ENCODE results near the gene UBA6.

- no peak for TF ChIP-seq CTCF (IDR thresholded peaks at IDR 0.05)
- TF ChIP-seq ZNF121 (CRISPR knock-in tag; IDR thresholded peaks at IDR 0.05): no peak
- no peak for TF ChIP-seq ZNF425 (CRISPR knock-in tag; conservative IDR thresholded peaks at IDR 0.05)
- no peak for TF ChIP-seq GABPB1 (CRISPR knock-in tag; IDR thresholded peaks at IDR 0.05)
- TF ChIP-seq PREB (CRISPR knock-in tag; IDR thresholded peaks at IDR 0.05; ENCODE audit: borderline replicate concordance): no peak
- no peak for TF ChIP-seq ZNF138 (CRISPR knock-in tag; conservative IDR thresholded peaks at IDR 0.05)
- TF ChIP-seq USF2 (CRISPR knock-in tag; IDR thresholded peaks at IDR 0.05): no peak
- no peak for TF ChIP-seq NR3C1 (CRISPR knock-in tag; conservative IDR thresholded peaks at IDR 0.05; ENCODE audit: low read depth)
Observed at GRCh38 chr4:67674098-67674497, 26.9 kb downstream of the UBA6 start.
